Suprapubic skin (tissue), 4 donors: ENCODE data around the gene RXRB. TPM values are rescaled to one million over a fixed set of nuclear protein-coding genes. Genes with fewer than 3 reads are reported as not detected.

Experiments
- DNase-seq, 2 donors: peaks; one replicate each; pipeline ENCODE4 v3.0.0-alpha.2; 2019; ENCODE audit warnings: low spot score in 2 of 2
- H3K27ac ChIP-seq: fragments of 200-600 bp; sonication (generic); one replicate; pipeline ENCODE4 v1.5.1; 2019
- H3K27me3 ChIP-seq: fragments of 200-600 bp; sonication (generic); one replicate; pipeline ENCODE4 v1.5.1; 2019
- H3K36me3 ChIP-seq: fragments of 200-600 bp; sonication (generic); one replicate; pipeline ENCODE4 v1.5.1; 2019
- H3K4me1 ChIP-seq: fragments of 200-600 bp; sonication (generic); one replicate; pipeline ENCODE4 v1.5.1; 2019
- H3K4me3 ChIP-seq: fragments of 200-600 bp; sonication (generic); one replicate; pipeline ENCODE4 v1.5.1; 2019; ENCODE audit warnings: mild to moderate bottlenecking
- H3K9me3 ChIP-seq: fragments of 200-600 bp; sonication (generic); one replicate; pipeline ENCODE4 v1.5.1; 2019
- EP300 ChIP-seq: sonication (generic); formaldehyde crosslinking; IDR thresholded peaks from one replicate; pipeline ENCODE4 v1.6.1; 2017; ENCODE audit warnings: antibody characterized with exemption
- POLR2A ChIP-seq, 2 donors: fragments of 450-650 bp; IDR thresholded peaks; one replicate each; pipeline ENCODE4 v1.6.1; 2017; ENCODE audit warnings: antibody characterized with exemption in 2 of 2, mild to moderate bottlenecking in 2 of 2, moderate library complexity in 2 of 2
- POLR2AphosphoS5 ChIP-seq, 3 donors: sonication (generic); formaldehyde crosslinking; IDR thresholded peaks; one replicate each; pipeline ENCODE4 v1.6.1; 2017; ENCODE audit warnings: antibody characterized with exemption in 3 of 3
- WGBS: methylation state at CpG from one replicate; pipeline ENCODE4 v1.1.5; 2018; 5-methylcytosine and 5-hydroxymethylcytosine counted together
- total RNA-seq, 4 donors: library from RNA; depleted of rRNA; stranded (reverse); fragments of >200 nt; gene quantifications; one replicate each; pipeline ENCODE4 v1.1.0, GENCODE V29; 2016
- TF ChIP-seq, protein P1 (sequence below), 2 donors: fragments of 200-600 bp in 1 of 2; fragments of 450-650 bp in 1 of 2; sonication (generic) in 1 of 2; IDR thresholded peaks; one replicate each; pipeline ENCODE4 v1.5.1; 2016 to 2019; ENCODE audit warnings: antibody characterized with exemption in 2 of 2, mild to moderate bottlenecking in 1 of 2, moderate library complexity in 1 of 2

Gene RXRB
- total RNA-seq, 4 donors from 2014 or later, result 18.6 to 47.9 (median 26.9) TPM

DNA sequence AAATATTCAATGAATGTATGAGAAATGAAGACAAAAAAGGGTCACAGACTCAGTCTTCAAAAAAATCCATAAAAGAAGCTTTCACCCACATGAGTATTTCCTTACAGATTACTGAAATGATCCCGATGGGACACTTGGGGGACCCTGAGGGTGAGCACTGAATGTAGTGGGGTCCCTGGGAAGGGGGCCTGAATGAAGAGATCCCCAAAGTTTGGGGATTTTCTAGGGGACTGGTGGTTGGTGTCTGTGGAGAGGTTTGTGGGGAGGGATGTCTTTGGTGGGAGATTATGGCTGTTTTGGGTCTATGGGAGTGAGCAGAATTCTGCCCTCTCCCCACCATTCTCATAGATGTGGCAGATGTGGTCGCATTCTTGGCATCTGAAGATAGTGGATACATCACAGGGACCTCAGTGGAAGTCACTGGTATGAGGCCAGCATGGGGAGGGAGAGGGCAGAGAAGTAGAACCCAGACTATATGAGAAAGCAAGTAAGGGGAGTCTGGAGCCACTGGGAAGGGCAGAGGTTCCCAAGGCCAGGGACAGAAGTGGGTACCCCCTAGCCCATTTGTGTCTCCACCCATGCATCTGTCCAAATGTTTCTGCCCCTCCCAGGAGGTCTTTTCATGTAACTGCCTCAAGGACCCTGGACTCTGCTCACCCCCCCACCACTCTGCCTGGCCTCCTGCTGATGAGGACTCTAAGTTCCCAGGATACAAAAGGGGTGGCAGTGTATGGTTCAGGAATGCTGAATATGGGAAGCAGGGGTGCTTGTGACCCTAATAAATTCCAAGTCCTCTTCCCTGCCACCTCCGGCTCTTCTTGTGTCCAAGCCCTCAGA lies 5.8 kb upstream of the RXRB start:
- H3K4me3 ChIP-seq, result no peak overlapping the region
- WGBS, result 71% methylated on average over 3 of the region's 3 CpGs
- no peaks in the 10 kb centered on the region for H3K27me3 ChIP-seq
- peaks cover 22% of the 10 kb centered on the region for H3K36me3 ChIP-seq
- peaks cover 52% of the 10 kb centered on the region for H3K4me1 ChIP-seq
- peak in 1 of 2 donors; percentile 50 for DNase-seq
- no peak overlapping the region for H3K27ac ChIP-seq
- H3K9me3 ChIP-seq, result no peaks in the 10 kb centered on the region
- TF ChIP-seq, protein P1, sequence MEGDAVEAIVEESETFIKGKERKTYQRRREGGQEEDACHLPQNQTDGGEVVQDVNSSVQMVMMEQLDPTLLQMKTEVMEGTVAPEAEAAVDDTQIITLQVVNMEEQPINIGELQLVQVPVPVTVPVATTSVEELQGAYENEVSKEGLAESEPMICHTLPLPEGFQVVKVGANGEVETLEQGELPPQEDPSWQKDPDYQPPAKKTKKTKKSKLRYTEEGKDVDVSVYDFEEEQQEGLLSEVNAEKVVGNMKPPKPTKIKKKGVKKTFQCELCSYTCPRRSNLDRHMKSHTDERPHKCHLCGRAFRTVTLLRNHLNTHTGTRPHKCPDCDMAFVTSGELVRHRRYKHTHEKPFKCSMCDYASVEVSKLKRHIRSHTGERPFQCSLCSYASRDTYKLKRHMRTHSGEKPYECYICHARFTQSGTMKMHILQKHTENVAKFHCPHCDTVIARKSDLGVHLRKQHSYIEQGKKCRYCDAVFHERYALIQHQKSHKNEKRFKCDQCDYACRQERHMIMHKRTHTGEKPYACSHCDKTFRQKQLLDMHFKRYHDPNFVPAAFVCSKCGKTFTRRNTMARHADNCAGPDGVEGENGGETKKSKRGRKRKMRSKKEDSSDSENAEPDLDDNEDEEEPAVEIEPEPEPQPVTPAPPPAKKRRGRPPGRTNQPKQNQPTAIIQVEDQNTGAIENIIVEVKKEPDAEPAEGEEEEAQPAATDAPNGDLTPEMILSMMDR (IDR thresholded peaks at IDR 0.05), result no peak

DNA sequence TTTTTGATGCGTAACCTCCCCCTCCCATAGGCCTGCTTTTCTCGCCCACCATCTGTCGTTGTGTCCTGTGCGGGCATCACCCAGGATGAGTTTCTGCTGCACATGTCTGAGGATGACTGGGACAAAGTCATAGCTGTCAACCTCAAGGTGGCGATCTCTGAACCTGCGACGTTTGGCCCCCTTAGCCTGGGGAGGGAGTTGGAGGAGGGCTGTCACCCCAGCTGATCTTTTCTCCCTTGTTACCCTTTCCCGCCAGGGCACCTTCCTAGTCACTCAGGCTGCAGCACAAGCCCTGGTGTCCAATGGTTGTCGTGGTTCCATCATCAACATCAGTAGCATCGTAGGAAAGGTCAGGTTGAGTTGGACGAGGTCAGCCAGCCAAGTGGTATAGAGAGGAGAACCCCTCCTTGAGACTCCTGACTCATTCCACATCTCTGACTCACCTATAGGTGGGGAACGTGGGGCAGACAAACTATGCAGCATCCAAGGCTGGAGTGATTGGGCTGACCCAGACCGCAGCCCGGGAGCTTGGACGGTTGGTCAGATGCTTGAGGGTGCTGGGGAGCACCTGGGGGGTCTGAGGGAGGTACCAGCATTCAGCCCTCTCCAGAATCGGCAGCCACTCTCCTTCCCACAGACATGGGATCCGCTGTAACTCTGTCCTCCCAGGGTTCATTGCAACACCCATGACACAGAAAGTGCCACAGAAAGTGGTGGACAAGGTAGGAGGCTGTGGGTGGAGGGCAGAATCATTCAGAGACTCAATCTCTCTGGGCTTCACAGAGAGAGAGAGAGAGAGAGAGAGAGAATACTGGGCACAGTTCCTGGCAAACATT lies 4.9 kb upstream of the RXRB start:
- Histone ChIP-seq H3K9me3 (no peaks in the 10 kb centered on the region), H3K27ac (no peak overlapping the region), H3K4me3 (peak overlapping the region; percentile 81), H3K27me3 (no peaks in the 10 kb centered on the region), H3K4me1 (peaks cover 55% of the 10 kb centered on the region), H3K36me3 (peaks cover 22% of the 10 kb centered on the region)
- WGBS, result 45% methylated on average over 16 of the region's 17 CpGs
- TF ChIP-seq POLR2A (IDR thresholded peaks at IDR 0.05) (no peak), POLR2AphosphoS5 (IDR thresholded peaks at IDR 0.05) (no peak), EP300 (no peak)
- TF ChIP-seq, protein P1 (IDR thresholded peaks at IDR 0.05), result no peak
- DNase-seq, result peak in 1 of 2 donors; percentile 64

DNA sequence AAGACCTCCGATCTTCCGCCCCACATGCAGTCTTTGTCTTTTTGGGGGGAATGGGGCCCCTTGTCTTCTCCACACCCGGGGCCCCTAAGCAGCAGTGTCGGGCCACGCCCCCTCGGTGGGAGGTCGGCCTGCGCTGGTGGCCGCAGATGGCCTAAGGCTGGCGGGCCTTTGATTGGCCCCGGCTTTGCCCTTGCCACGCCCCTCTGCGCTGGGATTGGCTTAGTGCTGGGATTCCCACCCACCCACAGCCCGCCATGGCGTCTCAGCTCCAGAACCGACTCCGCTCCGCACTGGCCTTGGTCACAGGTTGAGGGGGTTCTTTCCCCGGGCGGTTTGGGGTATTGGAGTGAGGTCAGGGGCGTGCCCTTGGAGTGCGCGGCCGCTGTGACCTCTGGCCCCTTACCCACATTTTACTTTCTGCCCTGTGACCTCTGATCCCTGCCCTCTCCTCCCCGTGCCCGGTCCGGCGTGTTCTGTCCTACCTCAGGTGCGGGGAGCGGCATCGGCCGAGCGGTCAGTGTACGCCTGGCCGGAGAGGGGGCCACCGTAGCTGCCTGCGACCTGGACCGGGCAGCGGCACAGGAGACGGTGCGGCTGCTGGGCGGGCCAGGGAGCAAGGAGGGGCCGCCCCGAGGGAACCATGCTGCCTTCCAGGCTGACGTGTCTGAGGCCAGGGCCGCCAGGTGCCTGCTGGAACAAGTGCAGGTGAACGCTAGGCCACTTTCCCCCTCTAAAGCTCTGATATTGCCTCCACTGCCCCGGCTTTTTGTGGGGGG lies 4.1 kb upstream of the RXRB start, which contains the start of gene HSD17B8:
TSS of gene HSD17B8 (plus strand) at position 241 of the 776 bp plus-strand sequence. CDS start at position 255, 14 bp downstream.
- TF ChIP-seq POLR2A (IDR thresholded peaks at IDR 0.05), result peak in 1 of 2 donors; percentile 15
- TF ChIP-seq EP300, result no peak
- TF ChIP-seq POLR2AphosphoS5 (IDR thresholded peaks at IDR 0.05), result no peak
- Histone ChIP-seq H3K4me1 (peaks cover 59% of the 10 kb centered on the region), H3K27ac (peak within 1 kb of the TSS; percentile 86), H3K27me3 (no peaks in the 10 kb centered on the region), H3K9me3 (no peaks in the 10 kb centered on the region), H3K36me3 (peaks cover 20% of the 10 kb centered on the region), H3K4me3 (peak within 1 kb of the TSS; percentile 81)
- DNase-seq, result peak; percentile 96 to 97
- 1% methylated on average over 36 of the region's 48 CpGs for WGBS

DNA sequence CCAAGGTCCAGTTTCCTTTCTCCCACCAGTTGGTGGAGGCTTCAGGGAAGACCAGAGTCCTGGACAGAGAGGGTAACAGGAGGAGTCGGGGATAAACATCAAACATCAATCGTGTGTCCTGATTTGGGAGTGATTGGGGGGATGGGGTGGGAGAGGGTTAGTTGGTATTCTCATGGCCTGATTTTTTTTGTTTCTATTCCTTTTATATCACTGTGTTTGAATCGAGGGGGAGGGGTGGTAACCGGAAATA lies 3.6 kb upstream of the RXRB start:
- H3K27ac ChIP-seq, result no peak overlapping the region
- H3K4me3 ChIP-seq, result peak overlapping the region; percentile 81
- DNase-seq, result no peak
- WGBS, result 11% methylated on average over 4 of the region's 4 CpGs
- H3K27me3 ChIP-seq, result no peaks in the 10 kb centered on the region
- H3K36me3 ChIP-seq, result peaks cover 20% of the 10 kb centered on the region
- TF ChIP-seq POLR2AphosphoS5 (IDR thresholded peaks at IDR 0.05), result no peak
- TF ChIP-seq POLR2A (IDR thresholded peaks at IDR 0.05), result no peak
- TF ChIP-seq, protein P1 (IDR thresholded peaks at IDR 0.05), result no peak
- TF ChIP-seq EP300, result no peak
- peaks cover 63% of the 10 kb centered on the region for H3K4me1 ChIP-seq
- no peaks in the 10 kb centered on the region for H3K9me3 ChIP-seq

DNA sequence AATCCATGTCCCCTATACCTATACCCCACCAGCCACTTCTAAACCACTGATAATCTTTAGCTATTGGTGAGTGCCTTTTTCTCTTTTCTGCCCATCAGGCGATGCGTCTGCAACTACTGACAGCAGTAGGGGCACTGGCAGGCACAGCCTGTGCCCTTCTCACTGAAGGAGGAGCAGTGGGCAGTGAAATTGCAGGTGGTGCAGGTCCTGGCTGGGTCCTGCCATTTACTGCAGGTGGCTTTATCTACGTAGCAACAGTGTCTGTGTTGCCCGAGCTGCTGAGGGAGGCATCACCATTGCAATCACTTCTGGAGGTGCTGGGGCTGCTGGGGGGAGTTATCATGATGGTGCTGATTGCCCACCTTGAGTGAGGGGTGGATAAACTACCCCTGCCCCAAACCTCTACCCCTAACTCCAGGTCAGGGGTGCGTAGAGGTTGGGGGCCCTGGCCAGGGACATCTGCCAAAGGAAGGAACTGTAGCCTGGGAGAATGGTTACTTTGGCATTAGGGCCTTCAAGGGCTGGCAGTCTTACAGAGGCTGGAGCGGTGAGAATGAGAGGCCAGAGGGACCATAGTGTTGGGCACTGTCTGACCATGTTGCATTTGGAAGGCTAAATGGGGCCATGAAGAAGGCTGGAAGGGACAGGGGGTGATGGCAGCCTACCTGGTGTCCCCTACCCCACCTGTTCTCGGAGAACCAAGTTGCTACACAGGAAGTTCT lies 3.1 kb upstream of the RXRB start:
- WGBS, result 86% methylated on average over 7 of the region's 7 CpGs
- H3K36me3 ChIP-seq, result peaks cover 20% of the 10 kb centered on the region
- H3K9me3 ChIP-seq, result no peaks in the 10 kb centered on the region
- no peak for TF ChIP-seq EP300
- TF ChIP-seq POLR2AphosphoS5 (IDR thresholded peaks at IDR 0.05), result no peak
- no peak for TF ChIP-seq POLR2A (IDR thresholded peaks at IDR 0.05)
- TF ChIP-seq, protein P1 (IDR thresholded peaks at IDR 0.05), result no peak
- no peak overlapping the region for H3K27ac ChIP-seq
- DNase-seq, result peak in 1 of 2 donors; percentile 56
- no peaks in the 10 kb centered on the region for H3K27me3 ChIP-seq
- H3K4me1 ChIP-seq, result peaks cover 62% of the 10 kb centered on the region
- no peak overlapping the region for H3K4me3 ChIP-seq
